ENCODE measurements around the gene NR3C2. TPM values are rescaled to one million over a fixed set of nuclear protein-coding genes. Genes with fewer than 3 reads are reported as not detected.
"Not testable (repeated sequence)": the region's sequence is repeated elsewhere in the genome, so short reads cannot be mapped to it uniquely, and the experiment has no call there.

The NR3C2 gene
- total RNA-seq, 2 experiments from 2014 or later = 3.1 to 3.3 TPM

DNA sequence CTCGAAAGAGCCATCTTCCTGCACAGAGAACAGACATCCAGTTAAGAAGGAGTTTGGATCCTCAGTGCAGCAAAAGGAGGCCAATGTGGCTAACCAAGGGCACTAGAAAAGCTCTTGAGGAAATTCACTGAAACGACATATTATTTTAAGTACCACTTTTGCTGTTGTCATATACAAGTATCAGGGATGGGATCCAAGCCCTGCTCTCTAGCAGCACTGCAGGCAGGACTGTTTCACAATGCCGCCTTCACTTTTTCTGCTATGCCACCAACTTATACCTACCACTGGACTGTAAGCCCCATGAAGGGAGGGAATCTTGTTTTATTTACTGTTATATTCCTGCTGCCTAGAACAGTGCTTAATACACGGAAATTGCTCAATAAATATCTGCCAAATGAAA, 299.0 kb downstream of the NR3C2 start:
- CTCF ChIA-PET = interaction anchor here (0.7 kb wide), 2 partner anchors 18 to 148 kb away, joined by 3 to 4 read pairs; no protein-coding TSS in a partner anchor
- POLR2A ChIA-PET = no interaction called here

GRCh38 chr4:148141501-148141900, 300.7 kb downstream of the NR3C2 start:
- ChIA-PET POLR2A (no interaction called here), CTCF (no interaction called here)

DNA sequence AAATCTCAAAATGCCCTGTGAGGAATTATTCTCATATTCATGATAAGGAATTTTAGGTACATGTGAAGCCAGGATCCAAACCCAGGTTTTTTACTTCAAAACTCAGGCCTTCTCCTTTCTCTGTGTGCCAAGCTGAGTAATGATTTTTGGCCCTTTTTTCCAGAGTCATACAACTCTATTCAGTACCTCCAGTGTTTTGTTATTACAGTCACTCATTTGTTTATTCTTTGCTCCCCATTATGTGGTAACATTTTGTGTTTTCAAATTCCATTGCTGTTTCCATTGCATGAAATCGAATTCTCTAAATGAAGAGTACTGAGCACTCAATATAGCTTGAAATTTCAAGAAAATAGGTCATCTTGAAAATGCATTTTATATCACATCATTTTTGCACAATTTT, 315.4 kb downstream of the NR3C2 start:
- CTCF ChIA-PET = interaction anchor here (0.6 kb wide), 1 partner anchor 157 kb away, joined by 4 read pairs; no protein-coding TSS in a partner anchor

GRCh38 chr4:148124512-148124911, 317.7 kb downstream of the NR3C2 start:
- POLR2A ChIA-PET = no interaction called here
- CTCF ChIA-PET = no interaction called here

More for the DNA sequence above, 315.4 kb downstream of the NR3C2 start:
- POLR2A ChIA-PET = no interaction called here

- POLR2A ChIA-PET, CTCF ChIA-PET: not testable (repeated sequence)
These were observed 319.1 kb downstream of the NR3C2 start for GRCh38 chr4:148123161-148123560.

GRCh38 chr4:148120216-148120615, 322.0 kb downstream of the NR3C2 start:
- POLR2A ChIA-PET = no interaction called here
- CTCF ChIA-PET = no interaction called here

GRCh38 chr4:148118633-148119032, 323.6 kb downstream of the NR3C2 start:
- POLR2A ChIA-PET = no interaction called here
- CTCF ChIA-PET = no interaction called here

GRCh38 chr4:148118179-148118578, 324.0 kb downstream of the NR3C2 start:
- CTCF ChIA-PET = no interaction called here
- POLR2A ChIA-PET = no interaction called here

GRCh38 chr4:148116969-148117368, 325.2 kb downstream of the NR3C2 start:
- ChIA-PET POLR2A (no interaction called here), CTCF (interaction anchor here (0.9 kb wide), 1 partner anchor 19 kb away, joined by 3 read pairs; no protein-coding TSS in a partner anchor)

DNA sequence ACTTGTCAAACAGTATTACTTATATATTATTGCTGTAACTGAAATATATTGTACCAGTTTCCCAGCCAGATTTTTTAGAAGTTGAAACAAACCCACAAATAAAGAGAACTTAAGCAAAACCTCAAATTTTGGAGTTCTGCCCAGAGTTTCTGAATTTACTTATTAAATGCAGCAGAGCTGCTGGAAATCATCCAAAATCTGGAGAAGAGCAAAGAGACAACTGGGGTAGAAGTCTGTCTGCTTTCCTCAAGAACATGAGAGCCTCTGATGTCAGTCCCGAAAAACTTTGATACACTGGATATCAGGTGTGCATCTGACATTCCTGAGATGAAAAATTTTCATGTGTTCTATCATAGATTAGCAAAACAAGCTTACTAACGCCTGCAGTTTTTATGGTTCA, 325.9 kb downstream of the NR3C2 start:
- ChIA-PET CTCF (interaction anchor here (0.9 kb wide), 1 partner anchor 19 kb away, joined by 3 read pairs; no protein-coding TSS in a partner anchor), POLR2A (no interaction called here)

GRCh38 chr4:148114436-148114835, 327.8 kb downstream of the NR3C2 start:
- CTCF ChIA-PET = no interaction called here
- POLR2A ChIA-PET = no interaction called here

DNA sequence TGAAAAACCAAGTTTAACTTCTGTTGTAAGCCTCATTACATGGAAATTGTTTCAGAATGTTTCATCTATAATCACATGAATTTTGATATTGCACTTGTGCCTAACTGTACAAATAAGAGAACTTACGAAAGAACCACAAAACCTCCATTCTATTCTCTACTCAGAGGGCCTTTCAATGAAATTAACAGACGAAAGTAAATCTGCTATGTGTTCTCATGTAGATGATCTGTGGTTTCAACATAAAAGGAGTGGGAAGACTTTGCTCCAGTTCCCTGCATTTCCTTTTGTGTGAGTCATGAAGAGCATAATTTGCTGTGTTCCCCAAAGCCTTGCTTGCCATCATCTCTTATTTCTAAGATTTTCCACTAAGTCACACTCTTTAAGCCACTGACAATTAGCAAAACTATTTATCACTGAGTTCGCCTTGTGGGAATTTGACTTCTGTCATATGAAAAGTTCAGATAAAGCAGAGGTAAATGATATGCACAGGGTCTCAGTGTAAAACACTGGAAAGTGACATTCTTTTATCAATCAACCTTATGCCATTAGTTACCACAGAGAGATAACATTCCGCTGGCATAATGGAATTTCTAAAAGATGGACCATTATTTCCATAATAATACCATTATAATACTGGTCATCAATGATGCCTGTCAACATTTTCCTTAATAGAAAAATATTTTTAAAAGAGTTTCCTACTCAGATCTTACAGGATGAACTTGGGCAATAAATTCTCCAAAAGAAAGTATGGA, 329.8 kb downstream of the NR3C2 start:
- CTCF ChIA-PET = no interaction called here
- POLR2A ChIA-PET = no interaction called here

DNA sequence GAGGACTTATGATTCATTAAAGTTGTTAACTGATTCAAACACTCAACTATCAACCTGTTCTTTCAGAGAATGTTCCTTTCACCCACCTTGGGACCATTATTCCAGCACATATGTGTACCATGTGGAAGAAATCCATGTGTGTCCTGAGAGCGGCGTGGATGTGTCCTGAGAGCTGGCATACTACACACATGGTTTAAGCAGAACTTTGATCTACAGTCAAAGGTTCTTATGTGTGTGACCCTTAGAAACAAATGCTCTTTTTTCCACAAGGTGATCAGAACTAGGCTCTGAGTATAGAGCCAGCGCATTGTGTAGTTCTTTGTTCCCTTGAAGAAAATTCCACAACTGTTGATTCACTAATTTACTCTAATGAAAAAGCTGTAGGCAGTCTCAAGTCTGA, 332.0 kb downstream of the NR3C2 start:
- POLR2A ChIA-PET = no interaction called here
- CTCF ChIA-PET = no interaction called here

- ChIA-PET CTCF (no interaction called here), POLR2A (no interaction called here)
These were observed 333.0 kb downstream of the NR3C2 start for GRCh38 chr4:148109216-148109615.

DNA sequence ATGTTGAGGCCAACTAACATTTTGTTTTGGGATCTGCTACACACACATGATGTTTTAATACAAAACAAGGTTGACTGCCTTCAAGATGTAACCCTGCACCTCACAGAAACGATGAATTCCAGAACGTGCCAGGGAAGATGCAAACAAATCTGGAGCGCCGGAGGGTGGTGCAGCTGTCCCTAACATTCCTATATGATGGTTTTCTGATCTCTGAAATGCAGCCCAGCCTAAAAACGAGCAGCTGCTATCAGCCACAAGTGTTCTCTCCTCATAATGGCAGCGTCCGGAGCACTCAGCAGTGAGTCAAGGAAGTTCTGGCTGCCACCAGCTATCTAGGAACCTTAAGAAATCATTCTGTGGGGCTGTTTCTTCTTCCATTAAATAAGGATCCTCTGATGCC, 333.4 kb downstream of the NR3C2 start:
- CTCF ChIA-PET = no interaction called here

GRCh38 chr4:148103597-148104355, 338.4 kb downstream of the NR3C2 start:
- ChIA-PET POLR2A (no interaction called here), CTCF (no interaction called here)

More for the DNA sequence above, 333.4 kb downstream of the NR3C2 start:
- POLR2A ChIA-PET = no interaction called here

DNA sequence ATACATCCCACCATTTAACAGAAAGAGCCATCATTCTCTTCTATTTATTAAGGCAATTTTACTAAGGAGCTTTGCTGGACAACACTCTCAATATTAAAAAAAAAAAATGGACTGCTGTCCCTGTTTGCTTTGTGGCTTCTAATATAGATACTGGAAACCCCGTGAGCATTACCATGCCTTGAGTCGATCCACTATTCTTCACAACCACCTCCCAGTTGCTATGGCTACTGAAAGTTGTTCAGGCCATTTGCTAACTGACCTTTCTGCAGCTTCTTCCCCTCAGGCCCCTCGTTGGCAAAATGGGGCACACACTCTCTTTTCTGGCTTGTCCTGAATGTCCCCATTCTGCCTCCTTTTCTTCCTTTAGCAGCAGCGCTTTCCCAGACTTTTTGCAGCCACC, 340.4 kb downstream of the NR3C2 start:
- ChIA-PET CTCF (no interaction called here), POLR2A (no interaction called here)

DNA sequence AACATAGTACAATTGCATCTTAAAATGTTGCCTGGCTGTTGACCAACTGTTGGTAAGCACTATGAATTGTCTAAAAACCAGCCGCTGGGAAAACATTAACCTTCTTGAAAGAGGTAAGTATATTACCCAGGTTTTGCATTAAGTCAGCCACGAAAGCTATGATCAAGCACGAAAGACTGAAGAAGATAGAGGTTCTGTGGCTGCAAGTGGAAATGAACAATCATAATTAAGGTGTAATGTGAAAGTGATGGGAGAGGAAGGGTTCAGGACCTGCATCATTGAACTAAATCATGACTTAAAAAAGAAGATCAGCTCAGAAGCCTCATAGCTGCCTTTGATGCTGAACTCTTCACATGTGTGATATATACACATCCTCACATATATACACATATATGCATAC, 341.0 kb downstream of the NR3C2 start:
- POLR2A ChIA-PET = no interaction called here
- CTCF ChIA-PET = no interaction called here

GRCh38 chr4:148097801-148098200, 344.4 kb downstream of the NR3C2 start:
- POLR2A ChIA-PET = interaction anchor here (0.5 to 0.6 kb wide), 2 partner anchors 27 to 1900 kb away, joined by 3 to 4 read pairs; no protein-coding TSS in a partner anchor
- CTCF ChIA-PET = interaction anchor here (1.0 kb wide), 1 partner anchor 19 kb away, joined by 3 read pairs; no protein-coding TSS in a partner anchor

- ChIA-PET POLR2A (no interaction called here), CTCF (no interaction called here)
These were observed 346.8 kb downstream of the NR3C2 start for GRCh38 chr4:148095346-148095923.

DNA sequence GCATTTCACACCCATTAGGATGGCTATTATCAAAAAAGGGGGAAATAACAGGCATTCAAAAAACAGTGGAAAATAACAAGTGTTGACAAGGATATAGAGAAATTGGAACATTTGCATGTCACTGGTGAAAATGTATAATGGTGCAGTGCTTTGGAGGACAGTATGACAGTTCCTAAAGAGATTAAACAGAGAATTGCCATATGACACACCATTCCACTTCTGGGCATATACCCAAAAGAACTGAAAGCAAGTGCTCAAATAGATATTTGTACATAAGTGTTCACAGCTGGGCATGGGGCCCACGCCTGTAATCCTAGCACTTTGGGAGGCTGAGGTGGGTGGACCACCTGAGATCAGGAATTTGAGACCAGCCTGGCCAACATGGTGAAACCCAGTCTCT, 348.1 kb downstream of the NR3C2 start:
- ChIA-PET CTCF (interaction anchor here (0.7 kb wide), 1 partner anchor 30 kb away, joined by 3 read pairs; no protein-coding TSS in a partner anchor), POLR2A (no interaction called here)
